Measurements from ENCODE around the gene ZFP36L2.

The ZFP36L2 gene

GRCh38 chr2:43222475-43223309 lies 3.7 kb downstream of the ZFP36L2 start:
- DNase-seq, result no peak

GRCh38 chr2:43221763-43222474 lies 4.5 kb downstream of the ZFP36L2 start:
- DNase-seq, result peak; percentile 71

GRCh38 chr2:43221124-43221762 lies 5.2 kb downstream of the ZFP36L2 start:
- peak; percentile 91 for DNase-seq

- no peak for DNase-seq
Measured at GRCh38 chr2:43220760-43221123, 5.7 kb downstream of the ZFP36L2 start.

- DNase-seq, result no peak
Measured at GRCh38 chr2:43220229-43220751, 6.1 kb downstream of the ZFP36L2 start.

GRCh38 chr2:43219383-43220228 lies 6.8 kb downstream of the ZFP36L2 start:
- DNase-seq, result no peak

GRCh38 chr2:43218702-43219382 lies 7.6 kb downstream of the ZFP36L2 start:
- DNase-seq, result no peak

- no peak for DNase-seq
Measured at GRCh38 chr2:43218155-43218701, 8.2 kb downstream of the ZFP36L2 start.

- DNase-seq, result peak; percentile 72
Measured at GRCh38 chr2:43217228-43218154, 8.9 kb downstream of the ZFP36L2 start.

- no peak for DNase-seq
Measured at GRCh38 chr2:43216629-43217028, 9.8 kb downstream of the ZFP36L2 start.

GRCh38 chr2:43215673-43216255 lies 10.6 kb downstream of the ZFP36L2 start:
- no peak for DNase-seq

GRCh38 chr2:43214253-43214652 lies 12.2 kb downstream of the ZFP36L2 start:
- DNase-seq, result no peak

GRCh38 chr2:43212931-43213330 lies 13.5 kb downstream of the ZFP36L2 start:
- no peak for DNase-seq

- no peak for DNase-seq
Measured at GRCh38 chr2:43212216-43212835, 14.1 kb downstream of the ZFP36L2 start.

GRCh38 chr2:43210467-43211303 lies 15.7 kb downstream of the ZFP36L2 start:
- peak; percentile 54 for DNase-seq

GRCh38 chr2:43210125-43210466 lies 16.3 kb downstream of the ZFP36L2 start:
- peak; percentile 37 for DNase-seq

- DNase-seq, result no peak
Measured at GRCh38 chr2:43209204-43209717, 17.1 kb downstream of the ZFP36L2 start.

GRCh38 chr2:43207553-43208300 lies 18.7 kb downstream of the ZFP36L2 start:
- no peak for DNase-seq

All from NCI-H2171 treated with DMSO at 0.1 percent for 48 hours (cell line).